GM23338 (cell line): Measurements from ENCODE around the gene MTX3.

ENCODE experiments used
- EZH2 ChIP-seq: fragments of 200-600 bp; sonication (generic); IDR thresholded peaks from one replicate; pipeline ENCODE4 v1.8.0; 2017; ENCODE audit warnings: antibody characterized with exemption, mild to moderate bottlenecking, low read depth; ENCODE audit not compliant: unreplicated experiment
- EZH2phosphoT487 ChIP-seq: fragments of 200-600 bp; sonication (generic); IDR thresholded peaks from one replicate; pipeline ENCODE4 v1.8.1; 2018; ENCODE audit warnings: antibody characterized with exemption; ENCODE audit not compliant: unreplicated experiment
- JUNB ChIP-seq: IDR thresholded peaks from one replicate; pipeline ENCODE4 v1.6.1; 2016; ENCODE audit warnings: antibody characterized with exemption; ENCODE audit not compliant: unreplicated experiment
- NANOG ChIP-seq: IDR thresholded peaks from 2 replicates; pipeline ENCODE4 v1.6.1; 2016; ENCODE audit warnings: antibody characterized with exemption, borderline replicate concordance
- POLR2AphosphoS5 ChIP-seq: IDR thresholded peaks from 2 replicates; pipeline ENCODE4 v1.6.1; 2016; ENCODE audit warnings: antibody characterized with exemption, low read depth
- ZNF114 ChIP-seq: fragments of 250-450 bp; sonication (Bioruptor Pico); IDR thresholded peaks from 2 replicates; pipeline ENCODE4 v1.5.0; 2020; ENCODE audit warnings: mild to moderate bottlenecking, moderate library complexity
- ZNF331 ChIP-seq: fragments of 250-450 bp; sonication (Bioruptor Pico); IDR thresholded peaks from 2 replicates; pipeline ENCODE4 v1.5.0; 2020; ENCODE audit warnings: low read depth, mild to moderate bottlenecking, moderate library complexity
- TF ChIP-seq, protein P1 (sequence below), 2 experiments: fragments of 200-600 bp in 1 of 2; sonication (generic) in 1 of 2; conservative IDR thresholded peaks; 2 replicates each; pipeline versions ENCODE4 v1.5.1 to v1.6.1; 2016 to 2017; ENCODE audit warnings: antibody characterized with exemption in 2 of 2, low read depth in 2 of 2, mild to moderate bottlenecking in 2 of 2, moderate library complexity in 1 of 2
- TF ChIP-seq, protein P2 (sequence below): IDR thresholded peaks from 2 replicates; pipeline ENCODE4 v1.6.1; 2016; ENCODE audit warnings: antibody characterized with exemption
- TF ChIP-seq, protein P3 (sequence below): IDR thresholded peaks from one replicate; pipeline ENCODE4 v1.6.1; 2018; ENCODE audit warnings: antibody characterized with exemption; ENCODE audit not compliant: unreplicated experiment
- TF ChIP-seq, protein P4 (sequence below): fragments of 250-450 bp; sonication (Bioruptor Pico); IDR thresholded peaks from 2 replicates; pipeline ENCODE4 v1.5.0; 2020; ENCODE audit warnings: mild to moderate bottlenecking, moderate library complexity

DNA sequence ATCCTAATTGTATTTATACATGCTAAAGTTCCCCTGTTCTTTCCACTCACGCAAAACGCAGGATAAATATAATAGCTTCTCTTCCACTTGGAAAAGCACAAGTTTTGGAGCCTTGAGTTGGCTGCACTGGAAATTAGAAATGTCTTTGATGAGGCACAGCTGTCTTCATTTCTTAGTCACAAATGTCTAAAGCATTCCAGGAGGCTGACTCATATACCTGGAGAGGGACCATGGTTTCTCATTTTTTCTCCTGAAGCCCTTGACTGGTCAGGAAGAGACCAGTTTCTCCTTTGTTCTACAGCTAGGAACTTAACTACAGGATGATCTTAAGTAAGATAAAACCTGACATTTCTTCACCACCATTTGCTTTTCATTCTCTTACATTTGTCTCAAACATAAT, 16.2 kb downstream of the MTX3 start:
- TF ChIP-seq, protein P1, sequence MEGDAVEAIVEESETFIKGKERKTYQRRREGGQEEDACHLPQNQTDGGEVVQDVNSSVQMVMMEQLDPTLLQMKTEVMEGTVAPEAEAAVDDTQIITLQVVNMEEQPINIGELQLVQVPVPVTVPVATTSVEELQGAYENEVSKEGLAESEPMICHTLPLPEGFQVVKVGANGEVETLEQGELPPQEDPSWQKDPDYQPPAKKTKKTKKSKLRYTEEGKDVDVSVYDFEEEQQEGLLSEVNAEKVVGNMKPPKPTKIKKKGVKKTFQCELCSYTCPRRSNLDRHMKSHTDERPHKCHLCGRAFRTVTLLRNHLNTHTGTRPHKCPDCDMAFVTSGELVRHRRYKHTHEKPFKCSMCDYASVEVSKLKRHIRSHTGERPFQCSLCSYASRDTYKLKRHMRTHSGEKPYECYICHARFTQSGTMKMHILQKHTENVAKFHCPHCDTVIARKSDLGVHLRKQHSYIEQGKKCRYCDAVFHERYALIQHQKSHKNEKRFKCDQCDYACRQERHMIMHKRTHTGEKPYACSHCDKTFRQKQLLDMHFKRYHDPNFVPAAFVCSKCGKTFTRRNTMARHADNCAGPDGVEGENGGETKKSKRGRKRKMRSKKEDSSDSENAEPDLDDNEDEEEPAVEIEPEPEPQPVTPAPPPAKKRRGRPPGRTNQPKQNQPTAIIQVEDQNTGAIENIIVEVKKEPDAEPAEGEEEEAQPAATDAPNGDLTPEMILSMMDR (conservative IDR thresholded peaks at IDR 0.05; ENCODE audit: low read depth in 2 of 2): no peak
- TF ChIP-seq EZH2: no peak
- TF ChIP-seq, protein P2, sequence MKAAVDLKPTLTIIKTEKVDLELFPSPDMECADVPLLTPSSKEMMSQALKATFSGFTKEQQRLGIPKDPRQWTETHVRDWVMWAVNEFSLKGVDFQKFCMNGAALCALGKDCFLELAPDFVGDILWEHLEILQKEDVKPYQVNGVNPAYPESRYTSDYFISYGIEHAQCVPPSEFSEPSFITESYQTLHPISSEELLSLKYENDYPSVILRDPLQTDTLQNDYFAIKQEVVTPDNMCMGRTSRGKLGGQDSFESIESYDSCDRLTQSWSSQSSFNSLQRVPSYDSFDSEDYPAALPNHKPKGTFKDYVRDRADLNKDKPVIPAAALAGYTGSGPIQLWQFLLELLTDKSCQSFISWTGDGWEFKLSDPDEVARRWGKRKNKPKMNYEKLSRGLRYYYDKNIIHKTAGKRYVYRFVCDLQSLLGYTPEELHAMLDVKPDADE: no peak
- no peak for TF ChIP-seq ZNF114 (CRISPR knock-in tag)
- TF ChIP-seq EZH2phosphoT487: no peak
- no peak for TF ChIP-seq POLR2AphosphoS5
- no peak for TF ChIP-seq ZNF331 (CRISPR knock-in tag)
- TF ChIP-seq, protein P3, sequence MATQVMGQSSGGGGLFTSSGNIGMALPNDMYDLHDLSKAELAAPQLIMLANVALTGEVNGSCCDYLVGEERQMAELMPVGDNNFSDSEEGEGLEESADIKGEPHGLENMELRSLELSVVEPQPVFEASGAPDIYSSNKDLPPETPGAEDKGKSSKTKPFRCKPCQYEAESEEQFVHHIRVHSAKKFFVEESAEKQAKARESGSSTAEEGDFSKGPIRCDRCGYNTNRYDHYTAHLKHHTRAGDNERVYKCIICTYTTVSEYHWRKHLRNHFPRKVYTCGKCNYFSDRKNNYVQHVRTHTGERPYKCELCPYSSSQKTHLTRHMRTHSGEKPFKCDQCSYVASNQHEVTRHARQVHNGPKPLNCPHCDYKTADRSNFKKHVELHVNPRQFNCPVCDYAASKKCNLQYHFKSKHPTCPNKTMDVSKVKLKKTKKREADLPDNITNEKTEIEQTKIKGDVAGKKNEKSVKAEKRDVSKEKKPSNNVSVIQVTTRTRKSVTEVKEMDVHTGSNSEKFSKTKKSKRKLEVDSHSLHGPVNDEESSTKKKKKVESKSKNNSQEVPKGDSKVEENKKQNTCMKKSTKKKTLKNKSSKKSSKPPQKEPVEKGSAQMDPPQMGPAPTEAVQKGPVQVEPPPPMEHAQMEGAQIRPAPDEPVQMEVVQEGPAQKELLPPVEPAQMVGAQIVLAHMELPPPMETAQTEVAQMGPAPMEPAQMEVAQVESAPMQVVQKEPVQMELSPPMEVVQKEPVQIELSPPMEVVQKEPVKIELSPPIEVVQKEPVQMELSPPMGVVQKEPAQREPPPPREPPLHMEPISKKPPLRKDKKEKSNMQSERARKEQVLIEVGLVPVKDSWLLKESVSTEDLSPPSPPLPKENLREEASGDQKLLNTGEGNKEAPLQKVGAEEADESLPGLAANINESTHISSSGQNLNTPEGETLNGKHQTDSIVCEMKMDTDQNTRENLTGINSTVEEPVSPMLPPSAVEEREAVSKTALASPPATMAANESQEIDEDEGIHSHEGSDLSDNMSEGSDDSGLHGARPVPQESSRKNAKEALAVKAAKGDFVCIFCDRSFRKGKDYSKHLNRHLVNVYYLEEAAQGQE: no peak
- TF ChIP-seq, protein P4, sequence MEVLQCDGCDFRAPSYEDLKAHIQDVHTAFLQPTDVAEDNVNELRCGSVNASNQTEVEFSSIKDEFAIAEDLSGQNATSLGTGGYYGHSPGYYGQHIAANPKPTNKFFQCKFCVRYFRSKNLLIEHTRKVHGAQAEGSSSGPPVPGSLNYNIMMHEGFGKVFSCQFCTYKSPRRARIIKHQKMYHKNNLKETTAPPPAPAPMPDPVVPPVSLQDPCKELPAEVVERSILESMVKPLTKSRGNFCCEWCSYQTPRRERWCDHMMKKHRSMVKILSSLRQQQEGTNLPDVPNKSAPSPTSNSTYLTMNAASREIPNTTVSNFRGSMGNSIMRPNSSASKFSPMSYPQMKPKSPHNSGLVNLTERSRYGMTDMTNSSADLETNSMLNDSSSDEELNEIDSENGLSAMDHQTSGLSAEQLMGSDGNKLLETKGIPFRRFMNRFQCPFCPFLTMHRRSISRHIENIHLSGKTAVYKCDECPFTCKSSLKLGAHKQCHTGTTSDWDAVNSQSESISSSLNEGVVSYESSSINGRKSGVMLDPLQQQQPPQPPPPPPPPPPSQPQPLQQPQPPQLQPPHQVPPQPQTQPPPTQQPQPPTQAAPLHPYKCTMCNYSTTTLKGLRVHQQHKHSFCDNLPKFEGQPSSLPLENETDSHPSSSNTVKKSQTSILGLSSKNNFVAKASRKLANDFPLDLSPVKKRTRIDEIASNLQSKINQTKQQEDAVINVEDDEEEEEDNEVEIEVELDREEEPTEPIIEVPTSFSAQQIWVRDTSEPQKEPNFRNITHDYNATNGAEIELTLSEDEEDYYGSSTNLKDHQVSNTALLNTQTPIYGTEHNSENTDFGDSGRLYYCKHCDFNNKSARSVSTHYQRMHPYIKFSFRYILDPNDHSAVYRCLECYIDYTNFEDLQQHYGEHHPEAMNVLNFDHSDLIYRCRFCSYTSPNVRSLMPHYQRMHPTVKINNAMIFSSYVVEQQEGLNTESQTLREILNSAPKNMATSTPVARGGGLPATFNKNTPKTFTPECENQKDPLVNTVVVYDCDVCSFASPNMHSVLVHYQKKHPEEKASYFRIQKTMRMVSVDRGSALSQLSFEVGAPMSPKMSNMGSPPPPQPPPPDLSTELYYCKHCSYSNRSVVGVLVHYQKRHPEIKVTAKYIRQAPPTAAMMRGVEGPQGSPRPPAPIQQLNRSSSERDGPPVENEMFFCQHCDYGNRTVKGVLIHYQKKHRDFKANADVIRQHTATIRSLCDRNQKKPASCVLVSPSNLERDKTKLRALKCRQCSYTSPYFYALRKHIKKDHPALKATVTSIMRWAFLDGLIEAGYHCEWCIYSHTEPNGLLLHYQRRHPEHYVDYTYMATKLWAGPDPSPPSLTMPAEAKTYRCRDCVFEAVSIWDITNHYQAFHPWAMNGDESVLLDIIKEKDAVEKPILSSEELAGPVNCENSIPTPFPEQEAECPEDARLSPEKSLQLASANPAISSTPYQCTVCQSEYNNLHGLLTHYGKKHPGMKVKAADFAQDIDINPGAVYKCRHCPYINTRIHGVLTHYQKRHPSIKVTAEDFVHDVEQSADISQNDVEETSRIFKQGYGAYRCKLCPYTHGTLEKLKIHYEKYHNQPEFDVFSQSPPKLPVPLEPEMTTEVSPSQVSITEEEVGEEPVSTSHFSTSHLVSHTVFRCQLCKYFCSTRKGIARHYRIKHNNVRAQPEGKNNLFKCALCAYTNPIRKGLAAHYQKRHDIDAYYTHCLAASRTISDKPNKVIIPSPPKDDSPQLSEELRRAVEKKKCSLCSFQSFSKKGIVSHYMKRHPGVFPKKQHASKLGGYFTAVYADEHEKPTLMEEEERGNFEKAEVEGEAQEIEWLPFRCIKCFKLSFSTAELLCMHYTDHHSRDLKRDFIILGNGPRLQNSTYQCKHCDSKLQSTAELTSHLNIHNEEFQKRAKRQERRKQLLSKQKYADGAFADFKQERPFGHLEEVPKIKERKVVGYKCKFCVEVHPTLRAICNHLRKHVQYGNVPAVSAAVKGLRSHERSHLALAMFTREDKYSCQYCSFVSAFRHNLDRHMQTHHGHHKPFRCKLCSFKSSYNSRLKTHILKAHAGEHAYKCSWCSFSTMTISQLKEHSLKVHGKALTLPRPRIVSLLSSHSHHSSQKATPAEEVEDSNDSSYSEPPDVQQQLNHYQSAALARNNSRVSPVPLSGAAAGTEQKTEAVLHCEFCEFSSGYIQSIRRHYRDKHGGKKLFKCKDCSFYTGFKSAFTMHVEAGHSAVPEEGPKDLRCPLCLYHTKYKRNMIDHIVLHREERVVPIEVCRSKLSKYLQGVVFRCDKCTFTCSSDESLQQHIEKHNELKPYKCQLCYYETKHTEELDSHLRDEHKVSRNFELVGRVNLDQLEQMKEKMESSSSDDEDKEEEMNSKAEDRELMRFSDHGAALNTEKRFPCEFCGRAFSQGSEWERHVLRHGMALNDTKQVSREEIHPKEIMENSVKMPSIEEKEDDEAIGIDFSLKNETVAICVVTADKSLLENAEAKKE: no peak
- TF ChIP-seq JUNB: no peak
- TF ChIP-seq NANOG: no peak
